ENCODE data around the gene ADCY5.
"Not testable (repeated sequence)": the region's sequence is repeated elsewhere in the genome, so short reads cannot be mapped to it uniquely, and the experiment has no call there.

The ADCY5 gene

GRCh38 chr3:123283074-123283473 is 165.8 kb downstream of the ADCY5 start:
- no peak for DNase-seq

GRCh38 chr3:123282461-123282860 is 166.4 kb downstream of the ADCY5 start:
- no peak for DNase-seq

- DNase-seq = no peak
These were observed 167.0 kb downstream of the ADCY5 start for GRCh38 chr3:123281929-123282328.

DNA sequence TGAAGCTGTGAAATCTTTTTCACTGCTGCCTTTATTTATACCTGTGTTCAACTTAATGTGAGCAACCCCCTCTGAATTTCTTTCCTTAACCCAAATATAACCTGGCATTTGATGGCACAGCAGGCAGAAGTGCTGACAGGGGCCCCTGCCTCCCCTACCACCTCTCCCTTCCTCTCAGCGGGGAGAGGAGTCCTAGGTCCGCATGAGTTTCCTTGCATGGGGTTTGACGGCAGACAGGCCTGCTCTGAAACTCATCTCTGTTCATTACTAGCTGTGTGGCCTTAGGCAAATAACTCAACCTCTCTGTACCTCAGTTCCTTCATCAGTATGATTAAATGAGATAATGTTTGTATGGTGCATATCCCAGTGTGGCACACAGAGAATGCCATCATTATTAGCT is 167.5 kb downstream of the ADCY5 start:
- DNase-seq = no peak

GRCh38 chr3:123279121-123279520 is 169.8 kb downstream of the ADCY5 start:
- DNase-seq = no peak

DNA sequence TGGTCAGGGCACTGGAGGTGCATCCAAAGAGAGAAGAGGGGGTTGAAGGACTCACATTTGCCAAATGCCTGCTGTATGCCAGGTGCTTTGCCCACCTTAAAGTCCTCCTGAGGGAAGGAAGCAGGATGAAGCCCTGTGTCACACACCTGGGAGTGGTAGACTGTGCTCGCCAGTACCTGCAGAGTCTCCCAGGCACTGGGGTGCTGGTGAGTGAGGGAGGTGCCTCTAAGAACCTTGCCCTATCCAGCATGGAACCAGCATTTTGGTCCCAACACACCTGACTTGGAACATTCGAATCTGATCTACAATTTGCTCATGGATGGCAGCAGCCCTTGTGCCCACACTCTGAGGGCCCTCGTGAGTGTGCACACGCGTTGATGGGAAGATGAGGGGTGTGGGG is 170.4 kb downstream of the ADCY5 start:
- no peak for DNase-seq

- DNase-seq = no peak
These were observed 171.8 kb downstream of the ADCY5 start for GRCh38 chr3:123277106-123277505.

DNA sequence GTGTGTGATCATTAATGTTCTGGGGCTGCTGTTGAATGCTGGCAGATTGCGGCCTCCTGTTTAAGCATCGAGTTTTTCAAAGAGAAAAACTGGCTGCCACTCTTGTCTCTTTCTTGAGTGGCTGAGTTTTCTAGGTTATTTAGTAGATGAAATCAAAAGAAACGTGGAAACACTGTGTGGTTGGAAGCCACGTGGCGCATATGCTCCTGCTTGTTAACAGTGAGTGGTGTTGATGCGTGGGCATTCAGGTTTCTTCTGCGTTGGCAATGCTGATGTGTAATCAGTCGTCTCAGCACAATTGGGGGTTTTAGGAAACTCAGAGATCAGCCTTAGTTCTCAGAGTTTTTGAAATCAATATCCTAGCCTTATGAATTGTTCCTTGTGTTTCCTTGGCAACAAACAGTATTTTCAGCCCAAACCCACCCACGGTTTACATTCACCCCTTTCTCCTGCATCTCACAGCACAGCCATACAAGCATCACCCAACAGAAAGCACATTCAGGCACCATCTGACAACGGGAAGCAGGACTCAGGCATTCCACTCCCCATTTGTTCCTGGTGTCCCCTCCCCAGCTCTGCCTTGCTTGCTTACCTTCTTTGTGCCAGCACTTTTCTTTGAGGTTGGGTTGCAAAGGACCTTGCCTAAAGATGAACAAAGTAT is 172.4 kb downstream of the ADCY5 start:
- no peak for DNase-seq

- no peak for DNase-seq
These were observed 173.2 kb downstream of the ADCY5 start for GRCh38 chr3:123275691-123276090.

- DNase-seq = no peak
These were observed 176.3 kb downstream of the ADCY5 start for GRCh38 chr3:123272547-123272946.

DNA sequence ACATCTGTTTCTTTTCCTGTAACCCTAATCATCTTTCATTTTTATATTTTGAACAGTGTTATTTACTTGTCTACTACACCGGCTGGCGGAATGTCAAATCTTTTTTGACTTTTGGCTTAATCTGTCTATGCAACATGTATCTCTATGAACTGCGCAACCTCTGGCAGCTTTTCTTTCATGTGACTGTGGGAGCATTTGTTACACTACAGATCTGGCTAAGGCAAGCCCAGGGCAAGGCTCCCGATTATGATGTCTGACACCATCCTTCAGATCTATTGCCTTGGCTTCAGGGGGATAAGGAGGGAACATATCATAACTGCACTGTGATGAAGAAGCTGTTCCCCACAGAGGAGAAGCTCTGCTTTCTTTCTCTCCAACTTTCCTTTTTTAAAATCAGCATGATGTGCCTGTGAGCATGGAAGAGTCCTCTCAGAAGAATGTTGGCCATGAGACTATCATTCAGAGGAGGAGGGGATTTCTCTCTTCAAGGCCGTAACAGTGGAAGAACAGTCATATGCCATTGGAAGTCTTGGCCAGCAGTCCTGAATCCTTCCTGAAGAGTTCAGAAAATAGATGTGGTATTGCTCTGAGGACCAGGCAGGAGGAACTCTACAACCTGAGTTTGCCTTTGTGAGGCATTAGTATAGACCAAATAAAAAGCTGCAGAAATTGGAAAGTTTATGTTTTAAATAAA is 177.3 kb downstream of the ADCY5 start:
- DNase-seq = no peak

DNA sequence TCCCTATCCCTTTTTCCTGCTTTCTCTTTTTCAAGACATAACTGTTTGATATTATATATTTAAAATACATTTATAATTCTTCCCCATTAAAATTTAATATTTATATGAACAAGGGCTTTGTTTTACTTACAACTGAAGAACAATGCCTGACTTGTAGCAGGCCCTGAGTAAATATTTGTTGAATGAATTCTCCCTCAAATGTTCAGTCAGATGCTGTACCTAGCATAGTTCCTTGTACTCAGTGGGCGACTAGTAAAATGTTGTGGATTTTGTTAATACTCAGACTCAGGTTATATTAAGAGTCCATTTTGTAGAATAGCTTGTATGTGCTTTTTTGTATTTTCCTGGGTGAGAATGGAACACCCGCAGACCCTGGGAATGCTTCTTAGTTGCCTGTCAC is 178.1 kb downstream of the ADCY5 start:
- no peak for DNase-seq

GRCh38 chr3:123267821-123268220 is 181.1 kb downstream of the ADCY5 start:
- DNase-seq = no peak

DNA sequence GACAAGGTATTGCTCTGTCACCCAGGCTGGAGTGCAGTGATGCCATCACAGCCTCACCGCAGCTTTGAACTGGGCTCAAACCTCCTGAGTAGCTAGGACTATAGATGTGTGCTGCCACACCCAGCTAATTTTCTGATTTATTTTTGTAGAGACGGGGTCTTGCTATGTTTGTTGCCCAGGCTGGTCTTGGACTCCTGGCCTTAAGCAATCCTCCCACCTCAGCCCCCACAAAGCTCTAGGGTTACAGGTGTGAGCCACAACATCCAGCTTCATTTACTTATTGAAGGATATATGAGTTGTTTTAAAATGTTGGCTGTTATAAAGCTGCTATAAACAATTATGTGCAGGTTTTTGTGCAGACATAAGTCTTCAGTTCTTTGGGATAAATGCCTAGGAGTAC is 184.9 kb downstream of the ADCY5 start:
- DNase-seq = no peak

DNA sequence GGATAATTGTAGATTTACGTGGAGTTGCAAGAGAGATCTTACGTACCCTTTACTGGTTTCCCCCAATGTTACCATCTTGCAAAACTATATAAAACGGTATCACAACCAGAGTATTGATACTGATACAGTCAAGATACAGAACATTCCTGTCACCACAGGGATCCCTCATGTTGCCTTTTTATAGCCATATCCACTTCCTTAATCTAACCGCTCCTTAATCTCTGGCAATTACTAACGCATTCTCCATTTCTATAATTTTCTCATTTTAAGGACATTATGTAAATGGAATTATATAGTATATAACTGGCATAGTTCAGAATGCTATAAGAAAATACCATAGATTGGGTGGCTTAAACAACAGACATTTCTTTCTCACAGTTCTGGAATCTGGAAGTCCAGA is 186.0 kb downstream of the ADCY5 start:
- no peak for DNase-seq

- no peak for DNase-seq
These were observed 186.7 kb downstream of the ADCY5 start for GRCh38 chr3:123262226-123262625.

DNA sequence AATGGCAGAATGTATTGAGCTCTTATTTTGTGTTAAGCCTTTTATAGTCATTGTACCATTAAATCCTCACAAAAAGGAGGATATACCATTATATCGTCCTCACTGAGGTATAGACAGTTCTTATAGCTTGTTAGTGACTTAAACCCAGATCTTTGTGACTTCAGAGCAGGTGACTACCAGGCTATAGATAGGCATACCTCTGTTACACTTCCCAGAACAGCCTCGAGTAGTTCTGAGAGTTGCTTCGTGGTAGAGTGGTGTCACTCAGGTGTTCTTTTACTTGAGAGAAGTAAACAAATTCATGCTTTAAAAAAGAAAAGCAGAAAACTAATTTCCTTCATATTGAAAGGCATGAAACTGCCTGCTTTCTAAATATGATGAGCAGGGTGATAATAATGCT is 187.2 kb downstream of the ADCY5 start:
- no peak for DNase-seq

DNA sequence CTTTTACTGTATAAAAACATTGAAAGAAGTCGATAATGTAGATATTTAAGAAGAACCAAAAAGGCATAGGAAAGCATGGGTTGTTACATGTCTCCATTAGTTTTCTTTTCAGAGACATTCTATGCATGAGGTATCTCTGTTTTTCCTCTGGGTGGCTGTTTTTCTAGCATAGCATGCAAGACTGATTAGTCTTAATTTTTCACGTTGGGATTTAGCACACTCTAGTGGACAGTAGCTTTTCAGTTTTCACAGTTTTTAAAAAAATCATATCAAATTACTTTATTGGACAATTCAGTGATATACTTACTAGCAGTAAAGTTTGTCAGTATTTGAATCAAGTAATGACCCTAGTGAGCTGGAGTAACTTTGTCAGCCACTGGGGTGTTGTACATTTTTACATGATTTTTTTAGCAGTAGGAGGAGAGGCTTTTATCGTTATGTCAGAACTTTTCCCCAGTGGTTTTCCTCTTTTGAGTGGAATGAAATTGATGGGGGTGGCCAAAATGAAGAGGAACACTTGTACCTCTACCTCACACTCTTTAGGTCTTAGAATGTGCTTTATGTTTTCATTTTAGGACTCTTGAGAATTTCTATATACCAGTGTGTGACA is 190.0 kb downstream of the ADCY5 start:
- peak; percentile 18 for DNase-seq

DNA sequence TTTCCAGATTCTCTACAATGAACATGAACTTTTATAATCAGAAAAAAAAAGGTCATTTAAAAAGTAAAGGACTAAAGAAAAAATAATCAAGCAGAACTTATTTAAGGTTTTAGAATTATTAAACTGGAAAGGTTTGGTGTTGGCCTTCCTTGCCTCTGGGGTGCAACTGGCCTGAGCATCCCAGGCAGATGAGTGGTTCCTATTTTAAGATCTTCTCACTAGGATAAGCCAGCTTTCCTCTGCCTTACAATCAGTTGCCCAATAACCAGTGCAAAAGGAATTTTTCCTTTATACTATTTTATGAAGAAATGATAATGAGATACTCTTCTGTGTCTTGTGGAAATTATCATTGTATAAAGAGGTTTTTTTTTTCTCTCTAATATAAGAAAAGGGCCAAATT is 190.5 kb downstream of the ADCY5 start:
- no peak for DNase-seq

GRCh38 chr3:123256256-123256655 is 192.6 kb downstream of the ADCY5 start:
- DNase-seq = no peak

GRCh38 chr3:123246866-123247265 is 202.0 kb downstream of the ADCY5 start:
- DNase-seq = no peak

DNA sequence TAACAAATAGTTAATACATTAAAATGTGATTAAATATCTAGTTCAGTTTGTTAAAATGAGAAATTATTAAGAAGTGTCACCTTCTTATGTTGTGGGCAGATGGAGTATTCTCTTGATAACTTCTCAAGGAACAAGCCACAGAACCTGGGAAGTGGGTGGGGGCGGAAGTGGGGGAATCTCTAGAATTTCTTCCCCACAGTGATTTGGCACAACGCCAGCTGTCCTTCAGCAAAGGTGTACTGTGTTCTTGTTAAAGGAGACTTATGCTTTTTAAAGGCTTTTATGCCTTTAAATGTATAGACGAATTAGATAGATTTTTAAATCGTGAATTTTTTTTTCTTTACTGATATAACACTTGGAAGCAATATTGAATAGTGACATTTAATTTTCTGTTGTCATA is 204.8 kb downstream of the ADCY5 start:
- DNase-seq = no peak

DNA sequence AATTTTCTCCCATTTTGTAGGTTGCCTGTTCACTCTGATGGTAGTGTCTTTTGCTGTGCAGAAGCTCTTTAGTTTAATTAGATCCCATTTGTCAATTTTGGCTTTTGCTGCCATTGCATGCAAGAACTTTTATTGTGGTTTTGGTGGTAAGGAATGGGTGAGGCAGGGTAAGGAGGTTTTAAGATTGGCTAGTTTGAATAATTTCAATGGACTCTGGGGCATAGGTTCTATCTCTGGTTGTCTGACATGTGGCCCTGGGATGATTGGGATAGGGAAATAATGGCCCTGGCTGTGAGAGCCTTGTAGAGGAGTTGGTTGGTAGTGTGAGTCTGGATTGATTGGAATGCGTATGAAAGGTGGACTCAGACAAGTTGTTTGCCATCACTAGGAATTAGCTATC is 209.1 kb downstream of the ADCY5 start:
- no peak for DNase-seq

DNA sequence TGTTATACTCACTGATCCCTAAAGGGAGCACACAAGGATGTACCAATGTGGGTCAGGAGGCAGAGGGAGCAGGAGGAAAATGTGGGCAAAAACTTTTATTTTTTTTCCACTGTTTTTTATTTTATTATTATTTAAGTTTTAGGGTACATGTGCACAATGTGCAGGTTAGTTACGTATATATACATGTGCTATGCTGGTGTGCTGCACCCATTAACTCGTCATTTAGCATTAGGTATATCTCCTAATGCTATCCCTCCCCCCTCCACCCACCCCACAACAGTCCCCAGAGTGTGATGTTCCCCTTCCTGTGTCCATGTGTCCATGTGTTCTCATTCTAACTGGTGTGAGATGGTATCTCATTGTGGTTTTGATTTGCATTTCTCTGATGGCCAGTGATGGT is 209.7 kb downstream of the ADCY5 start:
- DNase-seq = not testable (repeated sequence)

DNA sequence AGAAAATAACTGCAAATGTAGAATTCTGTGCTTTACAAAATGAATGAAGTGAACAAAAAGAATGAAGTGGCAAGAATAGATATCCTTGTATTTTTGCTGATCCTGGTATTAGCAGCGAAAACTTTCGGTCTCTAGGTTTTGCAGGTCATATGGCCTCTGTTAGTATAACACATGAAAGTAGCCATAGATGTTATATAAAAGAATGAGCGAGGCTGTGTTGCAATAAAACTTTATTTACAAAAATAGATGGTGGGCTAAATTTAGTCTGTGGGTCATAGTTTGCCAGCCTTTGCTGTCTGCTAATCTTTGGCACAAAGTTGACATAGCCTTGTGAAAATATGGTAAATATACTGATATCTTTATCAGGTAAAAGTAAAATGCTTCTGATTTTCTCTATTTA is 212.0 kb downstream of the ADCY5 start:
- no peak for DNase-seq

Measured in activated CD4-positive, alpha-beta T cell treated with anti-CD3 and anti-CD28 coated beads, Interleukin-2, Interleukin-6, amounts not matched to agents 100 ng/mL and 50 ng/mL, durations not matched to agents 16 hours and 8 hours (primary cell).